ENCODE results near the gene TMPRSS11D. TPM values are rescaled to one million over a fixed set of nuclear protein-coding genes. Genes with fewer than 3 reads are reported as not detected.

TMPRSS11D gene
- total and polyA plus RNA-seq, 2 of the 4 experiments (the other 2 are of a cell fraction): not detected

- Histone ChIP-seq H2BK120ac (ENCODE audit: low read depth, low read length) (no peak overlapping the region), H3K9me3 (ENCODE audit: control insufficient read depth, insufficient read depth, low read length) (no peaks in the 10 kb centered on the region), H3K18ac (ENCODE audit: low read depth, low read length) (no peak overlapping the region), H2BK20ac (ENCODE audit: low read depth, low read length) (no peak overlapping the region), H3K4me3 (ENCODE audit: insufficient read depth, low read depth, low read length) (no peak overlapping the region), H3K9me1 (ENCODE audit: insufficient read depth, low read length) (no peaks in the 10 kb centered on the region), H4K5ac (ENCODE audit: low read depth, low read length) (no peak overlapping the region), H2AK9ac (replicated peaks; ENCODE audit: low read depth, low read length, poor library complexity) (no peak overlapping the region), H3K27me3 (ENCODE audit: control insufficient read depth, insufficient read depth, low read length) (peaks cover 4% of the 10 kb centered on the region), H4K20me1 (ENCODE audit: insufficient read depth, low read length) (no peaks in the 10 kb centered on the region), H2AFZ (replicated peaks; ENCODE audit: low read length, poor library complexity) (no peak overlapping the region), H3K36me3 (ENCODE audit: control insufficient read depth, insufficient read depth, low read length) (no peaks in the 10 kb centered on the region), H4K91ac (ENCODE audit: insufficient read depth, low read depth, low read length) (no peak overlapping the region), H3K4ac (ENCODE audit: low read depth, low read length) (no peak overlapping the region), H3K56ac (ENCODE audit: extremely low read depth, insufficient read depth, low read length) (no peak overlapping the region), H3K4me1 (ENCODE audit: control insufficient read depth, insufficient read depth, low read length) (no peaks in the 10 kb centered on the region), H3K27ac (ENCODE audit: insufficient read depth, low read length) (no peak overlapping the region), H4K8ac (ENCODE audit: low read depth in 2 of 2, low read length in 2 of 2) (no peak overlapping the region), H3K79me1 (ENCODE audit: low read depth in 1 of 2, low read length in 2 of 2) (no peaks in the 10 kb centered on the region), H3K9ac (ENCODE audit: low read depth, low read length) (no peak overlapping the region), H3K14ac (replicated peaks; ENCODE audit: low read depth, low read length) (no peak overlapping the region), H3K23ac (ENCODE audit: low read depth, low read length) (no peak overlapping the region), H2AK5ac (ENCODE audit: low read depth, low read length) (no peak overlapping the region), H2BK5ac (ENCODE audit: low read depth, low read length, poor library complexity, severe bottlenecking) (no peak overlapping the region), H3K4me2 (ENCODE audit: low read depth, low read length) (no peak overlapping the region), H2BK15ac (ENCODE audit: low read depth, low read length) (no peak overlapping the region)
- POLR2A ChIA-PET (ENCODE audit: unreplicated experiment): no interaction called here
- in situ Hi-C loops (cut with MboI; ENCODE audit: low sequenced_read_pairs): no loop called here
- BruUV-seq (replicated peaks): no TSS peak
- 72% methylated on average over 3 of the region's 5 CpGs; no CpG with 5 or more reads in 1 of the 2 experiments for WGBS, 2 experiments (ENCODE audit: extremely low coverage in 2 of 2, insufficient read length in 1 of 2)
- CTCF ChIA-PET: no interaction called here
- dilution Hi-C loops (cut with HindIII; ENCODE audit: low sequenced_read_pairs, unreplicated experiment): no loop called here
- intact Hi-C loops (cut with micrococcal nuclease): no loop called here
- TF ChIP-seq RAD21 (IDR thresholded peaks at IDR 0.05; ENCODE audit: low read length) (no peak), CEBPB (IDR thresholded peaks at IDR 0.05; ENCODE audit: low read depth, low read length) (no peak), POLR2A (IDR thresholded peaks at IDR 0.05; ENCODE audit: low read depth, low read length) (no peak)
- ATAC-seq (ENCODE audit: low read depth) (no peak), DNase-seq (no peak)
Measured at GRCh38 chr4:67915400-67915966, 31.7 kb upstream of the TMPRSS11D start.
